B cell (primary cell): ENCODE data around the gene RNPC3. TPM values are rescaled to one million over a fixed set of nuclear protein-coding genes. Genes with fewer than 3 reads are reported as not detected.
"Not testable (repeated sequence)": the region's sequence is repeated elsewhere in the genome, so short reads cannot be mapped to it uniquely, and the experiment has no call there.

Experiments used
- ATAC-seq: fragments of 200-7000 bp; cut with Tn5 transposase; one replicate; pipeline ENCODE4 v1.10.0; 2021; ENCODE audit warnings: low read depth, mild to moderate bottlenecking, moderate number of reproducible peaks, moderate library complexity
- CTCF ChIA-PET: fragments of 350-600 bp; sonication (Branson Sonifier 250); formaldehyde crosslinking; loops from one replicate; lab custom pipeline; 2021; ENCODE audit warnings: antibody characterized with exemption, inconsistent platforms; lab: Charles Lee
- POLR2A ChIA-PET: fragments of 350-600 bp; sonication (Branson Sonifier 250); formaldehyde crosslinking; loops from one replicate; lab custom pipeline; 2021; ENCODE audit warnings: antibody characterized with exemption; lab: Charles Lee
- DNase-seq: peaks from one replicate; pipeline ENCODE4 v3.0.0; 2013
- H2AFZ ChIP-seq: 2 replicates; pipeline ENCODE4 v1.6.1; 2012; ENCODE audit warnings: mild to moderate bottlenecking, low read depth, low read length; ENCODE audit not compliant: insufficient read depth, poor library complexity, severe bottlenecking
- H3K27ac ChIP-seq, 2 donors: 1 replicate in 1 of 2; 2 replicates in 1 of 2; pipeline ENCODE4 v1.5.1; 2012 to 2013; ENCODE audit warnings: low read length in 2 of 2, mild to moderate bottlenecking in 2 of 2, moderate library complexity in 1 of 2
- H3K27me3 ChIP-seq, 4 experiments: fragments of 200-600 bp in 1 of 4; sonication (generic) in 1 of 4; replicated peaks in 1 of 4; 1 replicate in 2 of 4; 2 replicates in 2 of 4; pipeline versions ENCODE4 v1.6.1 to v1.7.0; 2013 to 2016; ENCODE audit warnings: low read length in 3 of 4, mild to moderate bottlenecking in 2 of 4, mixed read lengths in 1 of 4, moderate library complexity in 1 of 4; ENCODE audit not compliant: insufficient read depth in 4 of 4, control insufficient read depth in 3 of 4; ENCODE audit errors: control extremely low read depth in 1 of 4
- H3K36me3 ChIP-seq, 2 experiments: replicated peaks in 1 of 2; 1 replicate in 1 of 2; 2 replicates in 1 of 2; pipeline versions ENCODE4 v1.6.1 to v1.7.1; 2013; ENCODE audit warnings: low read length in 1 of 2; ENCODE audit not compliant: insufficient read depth in 2 of 2, control insufficient read depth in 1 of 2; ENCODE audit errors: control extremely low read depth in 1 of 2, extremely low read depth in 1 of 2
- H3K4me1 ChIP-seq, 2 donors: fragments of 200-600 bp in 1 of 2; sonication (generic) in 1 of 2; 1 replicate in 1 of 2; 2 replicates in 1 of 2; pipeline versions ENCODE4 v1.5.1 to v1.6.1; 2013 to 2017; ENCODE audit warnings: low read length in 2 of 2; ENCODE audit not compliant: control insufficient read depth in 2 of 2, insufficient read depth in 2 of 2
- H3K4me2 ChIP-seq: replicated peaks from 2 replicates; pipeline ENCODE3; 2012; ENCODE audit warnings: mild to moderate bottlenecking, low read depth, low read length; ENCODE audit not compliant: poor library complexity, severe bottlenecking
- H3K4me3 ChIP-seq, 5 experiments: fragments of 200-600 bp in 1 of 5; sonication (generic) in 1 of 5; 1 replicate in 3 of 5; 2 replicates in 2 of 5; pipeline versions ENCODE4 v1.5.1 to v1.7.0; 2011 to 2016; ENCODE audit warnings: low read length in 4 of 5, mild to moderate bottlenecking in 4 of 5, low read depth in 2 of 5, control low read depth in 1 of 5, moderate library complexity in 1 of 5; ENCODE audit not compliant: insufficient read depth in 1 of 5; ENCODE audit errors: control extremely low read depth in 1 of 5, extremely low read depth in 1 of 5
- H3K79me2 ChIP-seq: fragments of 200-600 bp; sonication (generic); one replicate; pipeline ENCODE4 v1.6.0; 2016; ENCODE audit warnings: low read length; ENCODE audit not compliant: control insufficient read depth, insufficient read depth
- H3K9ac ChIP-seq: fragments of 200-600 bp; sonication (generic); 2 replicates; pipeline ENCODE4 v1.6.1; 2017; ENCODE audit warnings: mild to moderate bottlenecking, low read length, moderate library complexity
- H3K9me3 ChIP-seq, 3 donors: one replicate each; pipeline versions ENCODE4 v1.6.1 to v1.7.1; 2013; ENCODE audit warnings: low read length in 2 of 3; ENCODE audit not compliant: control insufficient read depth in 2 of 3, insufficient read depth in 1 of 3; ENCODE audit errors: control extremely low read depth in 1 of 3
- H4K20me1 ChIP-seq: 2 replicates; pipeline ENCODE4 v1.6.0; 2012; ENCODE audit warnings: mild to moderate bottlenecking, low read length; ENCODE audit not compliant: insufficient read depth, control insufficient read depth, poor library complexity, severe bottlenecking
- H3K27ac Mint-ChIP-seq: one replicate; pipeline ENCODE4 v1.8.0; 2021; ENCODE audit warnings: mixed read lengths
- H3K27me3 Mint-ChIP-seq: one replicate; pipeline ENCODE4 v1.8.0; 2021; ENCODE audit warnings: mixed read lengths
- H3K4me1 Mint-ChIP-seq: one replicate; pipeline ENCODE4 v1.8.0; 2021; ENCODE audit warnings: mixed read lengths
- H3K4me3 Mint-ChIP-seq: one replicate; pipeline ENCODE4 v1.8.0; 2021; ENCODE audit warnings: mixed read lengths
- H3K9me3 Mint-ChIP-seq: one replicate; pipeline ENCODE4 v1.8.0; 2022; ENCODE audit warnings: mixed read lengths; ENCODE audit not compliant: insufficient read depth
- CTCF ChIP-seq: fragments of 200-600 bp; IDR thresholded peaks from one replicate; pipeline ENCODE4 v1.8.0; 2022; ENCODE audit warnings: antibody characterized with exemption, mild to moderate bottlenecking
- EZH2 ChIP-seq: IDR thresholded peaks from 2 replicates; pipeline ENCODE4 v1.6.1; 2012; ENCODE audit warnings: borderline replicate concordance, low read depth, mild to moderate bottlenecking, moderate library complexity, low read length; ENCODE audit not compliant: insufficient read depth, poor library complexity, severe bottlenecking
- WGBS: methylation state at CpG from one replicate; pipeline ENCODE4 v1.1.5; 2013; ENCODE audit warnings: missing lambda C conversion rate; ENCODE audit not compliant: insufficient coverage; 5-methylcytosine and 5-hydroxymethylcytosine counted together
- intact Hi-C: fragments of 100-400 bp; cut with micrococcal nuclease; formaldehyde crosslinking; loops from one replicate; pipeline ENCODE4 v1.10.0; 2022
- polyA plus RNA-seq: library from polyadenylated mRNA; depleted of rRNA; stranded (reverse); fragments of >200 nt; gene quantifications from 2 replicates; pipeline ENCODE4 v1.2.3, GENCODE V29; 2012
- total RNA-seq, 2 donors: library from RNA; stranded (reverse); fragments of 120-200 nt in 1 of 2; gene quantifications; 1 replicate in 1 of 2; 2 replicates in 1 of 2; pipeline versions ENCODE4 v1.2.3 to v1.2.4, GENCODE V29; 2013 to 2022

The RNPC3 gene
- total and polyA plus RNA-seq, 2 donors (not counting 1 experiment from before 2014, with no cell fraction given) = 32.0 to 83.6 TPM

- ChIA-PET POLR2A (no interaction called here), CTCF (no interaction called here)
- Histone ChIP-seq H3K36me3 (peaks cover 1 to 2% of the 10 kb centered on the region in 2 experiments), H3K4me1 (no peaks in the 10 kb centered on the region), H3K4me2 (no peak overlapping the region), H3K27ac (no peak overlapping the region), H3K27me3 (no peaks in the 10 kb centered on the region), H2AFZ (no peak overlapping the region), H3K79me2 (no peaks in the 10 kb centered on the region), H3K9ac (no peak overlapping the region), H3K4me3 (no peak overlapping the region), H3K9me3 (no peaks in the 10 kb centered on the region), H4K20me1 (no peaks in the 10 kb centered on the region)
- H3K4me3 Mint-ChIP-seq = no peak overlapping the region
- H3K4me1 Mint-ChIP-seq = no peaks in the 10 kb centered on the region
- TF ChIP-seq EZH2 (no peak), CTCF (no peak)
- no peak overlapping the region for H3K27ac Mint-ChIP-seq
- intact Hi-C loops = no loop called here
- no peaks in the 10 kb centered on the region for H3K9me3 Mint-ChIP-seq
- no peak for DNase-seq
- H3K27me3 Mint-ChIP-seq = no peaks in the 10 kb centered on the region
- no peak for ATAC-seq
These were observed 50.6 kb downstream of the RNPC3 start for GRCh38 chr1:103576065-103576464.

GRCh38 chr1:103576784-103577183, 51.3 kb downstream of the RNPC3 start:
- CTCF ChIA-PET = not testable (repeated sequence)

More at GRCh38 chr1:103576784-103577183, 51.3 kb downstream of the RNPC3 start:
- H3K27me3 Mint-ChIP-seq, H3K27ac ChIP-seq, ATAC-seq, intact Hi-C loops, H3K4me3 Mint-ChIP-seq, H3K36me3 ChIP-seq, DNase-seq, H3K27me3 ChIP-seq, H4K20me1 ChIP-seq, H3K9me3 Mint-ChIP-seq, H3K4me1 ChIP-seq, H3K9ac ChIP-seq, H3K79me2 ChIP-seq, H3K4me3 ChIP-seq, POLR2A ChIA-PET, H3K4me2 ChIP-seq, H3K27ac Mint-ChIP-seq, H2AFZ ChIP-seq, H3K9me3 ChIP-seq, H3K4me1 Mint-ChIP-seq: not testable (repeated sequence)
- WGBS = 86% methylated on average over 1 of the region's 5 CpGs
